Mesodermal cell (in vitro differentiated cells): ENCODE results near the gene SULT4A1.

Experiments used
- H3K27ac ChIP-seq: 2 replicates; pipeline ENCODE4 v1.7.0; 2013; ENCODE audit warnings: mild to moderate bottlenecking, low read depth, low read length, moderate library complexity; ENCODE audit not compliant: severe bottlenecking
- H3K36me3 ChIP-seq: 2 replicates; pipeline ENCODE4 v1.7.1; 2013; ENCODE audit warnings: mild to moderate bottlenecking, low read length, moderate library complexity; ENCODE audit not compliant: control insufficient read depth, insufficient read depth
- H3K4me1 ChIP-seq: one replicate; pipeline ENCODE4 v1.7.1; 2013; ENCODE audit warnings: mild to moderate bottlenecking, low read length; ENCODE audit not compliant: insufficient read depth, control insufficient read depth, poor library complexity, severe bottlenecking
- H3K4me3 ChIP-seq: 2 replicates; pipeline ENCODE4 v1.7.0; 2013; ENCODE audit warnings: low read length, control low read depth, mild to moderate bottlenecking; ENCODE audit not compliant: insufficient read depth, poor library complexity, severe bottlenecking; ENCODE audit errors: extremely low read depth
- H3K9me3 ChIP-seq: 2 replicates; pipeline ENCODE4 v1.7.1; 2013; ENCODE audit warnings: mild to moderate bottlenecking, low read length, moderate library complexity; ENCODE audit not compliant: control insufficient read depth
- whole genome bisulfite sequencing, 2 experiments: methylation state at CpG; one replicate each; pipeline ENCODE4 v1.1.5; 2013; ENCODE audit warnings: missing lambda C conversion rate in 2 of 2; ENCODE audit not compliant: insufficient coverage in 2 of 2; 5-methylcytosine and 5-hydroxymethylcytosine counted together

The SULT4A1 gene

DNA sequence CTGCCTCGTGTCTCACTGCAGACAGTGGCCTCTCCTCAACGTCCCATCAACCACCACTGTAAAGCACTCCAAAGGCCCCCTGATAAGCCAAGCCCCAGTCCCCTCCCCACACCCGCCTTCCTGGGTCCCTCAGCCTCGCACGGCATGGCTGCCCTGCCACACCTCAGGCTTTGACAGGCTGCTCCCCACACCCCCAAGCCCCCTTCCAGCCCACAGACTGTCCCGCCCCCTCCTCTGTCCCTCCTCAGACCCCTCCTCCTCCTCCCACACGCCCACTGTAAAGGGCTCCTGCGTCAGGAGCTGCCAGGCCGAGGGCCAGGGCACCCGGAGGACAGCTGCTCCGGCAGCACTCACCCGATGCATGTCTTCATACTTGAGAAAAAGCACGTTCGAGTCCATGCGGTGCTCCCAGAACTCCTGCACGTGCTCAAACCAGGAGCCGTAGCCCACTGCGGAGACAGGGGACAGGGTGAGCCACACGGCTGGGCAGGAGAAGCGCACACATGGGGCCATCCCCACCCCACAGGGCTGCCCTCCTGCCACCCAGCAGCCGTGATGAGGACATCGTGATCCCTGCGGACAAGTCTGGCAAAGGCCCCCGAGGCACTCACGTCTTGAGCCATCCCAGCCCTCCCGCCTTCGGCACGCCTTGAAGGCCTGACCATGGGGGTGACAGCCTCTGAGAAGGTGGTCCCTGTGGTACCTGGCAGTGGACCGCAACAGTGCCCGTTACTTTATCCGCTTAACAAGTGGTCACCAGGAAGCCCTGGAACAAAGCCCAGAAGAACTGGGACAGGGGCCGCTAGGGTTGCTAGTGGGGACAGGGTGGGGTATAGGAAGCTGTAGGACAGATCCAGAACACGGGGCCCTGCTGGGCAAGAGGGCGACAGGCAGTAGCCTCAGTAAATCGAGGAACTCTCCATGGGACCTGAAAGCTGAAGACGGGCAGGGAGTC, 28.8 kb downstream of the SULT4A1 start:
- H3K4me3 ChIP-seq, result no peak overlapping the region
- WGBS, 2 experiments, result 93% methylated on average over 25 to 36 of the region's 36 CpGs
- H3K9me3 ChIP-seq, result no peaks in the 10 kb centered on the region
- peaks cover 8% of the 10 kb centered on the region for H3K36me3 ChIP-seq
- no peaks in the 10 kb centered on the region for H3K4me1 ChIP-seq
- H3K27ac ChIP-seq, result no peak overlapping the region

DNA sequence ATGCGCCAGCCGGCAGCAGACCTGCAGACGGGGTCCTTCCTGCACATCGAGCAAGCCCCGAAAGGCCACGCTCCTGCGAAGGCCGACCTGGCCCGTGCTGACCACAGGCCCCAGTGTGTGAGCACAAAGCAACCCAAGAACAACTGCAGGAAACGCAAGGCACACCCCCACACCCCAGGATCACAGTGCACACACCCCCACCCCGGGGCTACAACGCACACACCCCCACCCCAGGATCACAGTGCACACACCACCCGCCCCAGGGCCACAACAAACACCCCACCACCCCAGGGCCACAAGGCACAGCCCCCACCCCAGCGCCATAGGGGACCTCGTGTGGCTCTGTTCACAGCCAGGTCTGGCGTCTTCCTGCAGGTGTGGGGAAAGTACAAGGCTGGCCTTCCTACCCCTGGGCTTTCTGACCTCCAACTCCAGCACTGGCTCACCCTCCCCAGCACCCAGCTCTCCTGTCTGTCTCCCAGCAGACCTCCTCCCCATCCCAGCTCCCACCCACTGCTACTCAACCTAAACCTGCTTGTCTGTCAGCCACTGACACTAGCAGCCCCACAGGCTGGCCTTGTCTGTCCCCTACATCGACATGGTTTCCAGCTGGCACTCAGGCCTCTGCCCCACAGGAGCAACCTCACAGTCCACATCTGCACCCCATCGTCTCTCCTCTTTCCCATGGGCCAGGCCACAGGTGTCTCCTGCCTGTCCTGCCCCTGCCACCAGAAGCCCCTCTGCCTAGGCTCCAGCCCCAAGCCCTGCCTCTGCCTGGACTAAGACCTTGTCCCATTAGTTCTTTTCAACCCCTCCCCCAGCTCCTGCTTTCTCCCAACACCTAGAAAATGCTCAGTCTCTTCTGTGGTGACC, 29.7 kb downstream of the SULT4A1 start:
- Histone ChIP-seq H3K36me3 (peaks cover 8% of the 10 kb centered on the region), H3K27ac (no peak overlapping the region), H3K9me3 (no peaks in the 10 kb centered on the region), H3K4me1 (no peaks in the 10 kb centered on the region), H3K4me3 (no peak overlapping the region)
- 96% methylated on average over 6 to 15 of the region's 18 CpGs for WGBS, 2 experiments

DNA sequence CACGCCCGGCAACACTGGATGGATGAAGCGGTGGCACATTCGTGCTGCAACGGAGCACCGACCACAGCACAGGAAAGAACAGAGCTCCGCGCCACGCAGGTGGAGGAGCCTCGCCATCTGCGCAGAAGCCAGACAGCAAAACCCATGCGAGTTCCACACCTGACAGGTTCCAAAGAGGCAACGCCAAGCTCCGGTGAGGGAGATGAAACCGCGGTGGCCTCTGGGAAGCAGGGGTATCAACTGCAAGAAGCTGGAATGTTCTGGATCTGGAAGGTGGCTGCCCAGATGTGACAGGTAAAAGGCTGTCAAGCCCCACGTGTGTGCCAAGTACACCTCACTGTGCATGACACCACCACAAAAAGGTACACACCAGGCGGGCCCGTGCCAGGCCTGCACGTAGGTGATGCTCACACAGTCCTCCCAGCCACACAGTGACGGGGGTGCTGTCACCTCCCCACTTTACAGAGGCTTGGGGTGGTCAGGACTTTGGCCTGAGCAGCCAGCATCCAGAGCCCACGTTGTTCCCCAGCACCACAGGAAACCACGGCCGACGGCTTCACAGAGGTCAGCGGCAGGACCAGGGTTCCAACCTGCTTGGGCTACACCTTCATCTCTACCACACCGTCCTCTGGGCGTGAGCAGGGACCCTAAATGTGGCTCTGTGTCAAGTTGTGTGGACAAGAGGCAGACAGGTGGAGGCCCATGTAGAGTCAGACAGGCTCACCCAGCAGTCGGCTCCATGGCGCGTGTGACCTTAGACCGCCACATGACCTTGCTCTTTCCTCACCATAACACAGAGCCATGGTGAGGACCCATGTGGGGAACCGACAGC, 30.5 kb downstream of the SULT4A1 start:
- WGBS, 2 experiments, result 94 to 96% methylated on average over 27 to 29 of the region's 33 CpGs
- Histone ChIP-seq H3K4me3 (no peak overlapping the region), H3K4me1 (peaks cover 2% of the 10 kb centered on the region)

DNA sequence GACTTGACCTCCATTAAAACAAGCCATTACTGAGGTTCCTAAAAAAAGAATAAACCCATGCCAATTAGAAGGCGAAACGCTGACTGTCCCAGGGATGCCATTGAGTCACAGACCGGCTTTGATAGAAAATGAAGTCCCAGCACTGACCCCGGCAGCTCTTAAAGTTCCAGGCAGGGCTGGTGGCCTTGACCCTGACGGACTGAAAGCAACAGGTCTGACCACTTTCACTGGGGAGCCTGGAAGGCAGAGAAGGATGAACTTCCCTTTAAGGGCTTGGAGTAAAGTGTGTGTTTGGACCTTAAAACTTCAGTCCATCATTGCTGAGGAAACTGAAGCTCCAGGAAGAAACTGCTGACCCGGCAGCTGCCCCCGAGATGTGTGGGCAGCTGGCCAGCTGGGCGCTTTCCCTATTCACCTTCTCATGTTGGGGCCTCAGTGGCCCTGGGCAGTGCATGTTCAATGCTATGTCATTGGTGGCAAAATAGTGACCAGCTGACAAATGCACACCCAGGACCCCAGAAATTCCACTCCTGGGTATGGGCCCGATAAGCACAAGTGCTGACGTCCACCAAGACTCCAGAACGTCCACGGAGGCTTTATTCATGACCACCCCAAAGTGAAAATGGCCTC, 31.3 kb downstream of the SULT4A1 start:
- no peaks in the 10 kb centered on the region for H3K9me3 ChIP-seq
- peaks cover 8% of the 10 kb centered on the region for H3K36me3 ChIP-seq
- peaks cover 4% of the 10 kb centered on the region for H3K4me1 ChIP-seq
- 93 to 97% methylated on average over 10 to 12 of the region's 12 CpGs for WGBS, 2 experiments
- no peak overlapping the region for H3K27ac ChIP-seq
- no peak overlapping the region for H3K4me3 ChIP-seq

More for the DNA sequence above, 30.5 kb downstream of the SULT4A1 start:
- peaks cover 8% of the 10 kb centered on the region for H3K36me3 ChIP-seq
- no peak overlapping the region for H3K27ac ChIP-seq
- H3K9me3 ChIP-seq, result no peaks in the 10 kb centered on the region

DNA sequence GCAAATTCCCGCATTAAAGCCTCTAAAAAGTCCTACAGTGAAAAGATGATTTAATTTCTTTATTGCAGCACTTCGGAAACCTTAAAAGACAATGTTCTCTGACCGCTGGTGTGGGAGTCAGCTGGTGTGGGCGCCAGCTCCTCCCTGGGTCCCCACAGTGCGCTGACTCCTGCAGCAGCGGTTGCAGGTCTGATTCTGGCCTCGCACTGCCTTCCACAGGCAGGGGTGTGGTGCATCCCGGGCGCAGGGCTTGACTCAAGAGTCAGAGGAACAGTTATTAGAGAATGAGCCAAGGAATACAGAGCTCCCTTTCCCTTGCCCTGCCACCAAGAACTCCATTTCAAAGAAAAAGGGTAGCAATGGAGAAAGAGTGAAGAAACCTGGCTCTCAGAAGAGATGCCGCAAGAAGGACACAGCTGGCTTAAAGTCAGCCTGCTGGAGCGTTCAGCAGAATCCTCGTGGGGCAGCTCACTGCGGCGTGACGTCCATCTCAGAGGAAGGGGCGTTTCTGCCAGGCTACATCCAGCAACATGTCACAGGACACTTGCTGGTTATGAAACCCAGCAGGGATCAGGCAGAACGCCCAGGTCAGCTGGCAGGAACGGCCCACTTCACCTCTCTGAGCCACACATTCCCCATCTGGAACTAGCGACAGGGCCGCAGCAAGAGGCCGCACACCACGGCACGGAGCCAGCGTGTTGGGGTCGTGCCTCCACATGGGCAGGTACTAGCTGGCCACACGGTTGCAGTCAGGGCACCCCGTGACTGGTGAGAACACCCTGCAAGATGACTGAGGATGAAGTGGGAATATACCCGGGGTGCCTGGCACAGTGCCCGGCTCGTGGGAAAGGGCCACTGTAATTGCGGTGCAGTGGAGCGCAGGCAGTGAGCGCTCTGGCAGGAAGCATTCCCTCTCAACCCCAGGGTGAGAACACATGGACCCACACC, 32.1 kb downstream of the SULT4A1 start:
- 83 to 95% methylated on average over 31 of the region's 33 CpGs for WGBS, 2 experiments
- no peak overlapping the region for H3K27ac ChIP-seq
- H3K4me3 ChIP-seq, result no peak overlapping the region
- peaks cover 8% of the 10 kb centered on the region for H3K36me3 ChIP-seq
- peaks cover 4% of the 10 kb centered on the region for H3K4me1 ChIP-seq
- no peaks in the 10 kb centered on the region for H3K9me3 ChIP-seq

DNA sequence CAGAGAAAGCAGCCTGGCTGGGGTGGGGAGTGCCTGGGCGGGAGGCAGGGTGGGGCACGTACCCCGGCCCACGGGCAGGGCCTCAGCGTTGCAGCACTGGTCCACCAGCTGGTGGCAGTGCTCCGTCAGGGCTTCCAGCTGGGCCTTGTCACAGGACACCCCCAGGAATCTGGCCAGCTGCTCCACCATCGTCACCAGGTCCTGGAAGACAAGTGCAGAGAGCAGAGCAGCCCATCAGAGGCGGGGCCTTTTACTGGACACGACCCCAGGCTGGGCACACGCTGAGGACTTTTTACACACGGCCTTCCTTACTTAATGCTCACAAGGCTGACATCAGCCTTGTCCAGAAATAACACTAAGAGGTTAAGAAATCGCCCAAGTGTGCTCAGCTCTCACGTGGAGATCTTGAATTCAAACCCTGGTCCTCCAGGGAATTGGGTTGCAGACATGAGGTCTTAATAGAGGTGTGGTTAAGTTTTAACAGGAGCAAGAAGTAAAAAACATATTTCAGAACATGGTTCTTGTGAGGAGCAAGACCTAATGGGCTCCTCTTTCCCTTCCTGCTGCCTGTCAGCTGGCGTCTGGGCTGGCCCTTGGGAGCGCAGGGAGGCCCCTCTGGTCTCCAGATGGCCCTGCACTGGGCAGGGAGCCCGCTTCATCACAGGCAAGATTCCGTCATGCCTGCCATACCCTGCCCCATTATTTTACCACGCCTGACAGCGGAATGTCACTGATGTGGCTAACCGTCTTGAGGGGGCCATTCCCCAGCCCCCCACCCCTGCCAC, 33.1 kb downstream of the SULT4A1 start:
- H3K9me3 ChIP-seq, result no peaks in the 10 kb centered on the region
- 78 to 86% methylated on average over 19 of the region's 20 CpGs for WGBS, 2 experiments
- H3K4me1 ChIP-seq, result peaks cover 4% of the 10 kb centered on the region
- no peak overlapping the region for H3K4me3 ChIP-seq
- H3K36me3 ChIP-seq, result peaks cover 8% of the 10 kb centered on the region
- no peak overlapping the region for H3K27ac ChIP-seq

DNA sequence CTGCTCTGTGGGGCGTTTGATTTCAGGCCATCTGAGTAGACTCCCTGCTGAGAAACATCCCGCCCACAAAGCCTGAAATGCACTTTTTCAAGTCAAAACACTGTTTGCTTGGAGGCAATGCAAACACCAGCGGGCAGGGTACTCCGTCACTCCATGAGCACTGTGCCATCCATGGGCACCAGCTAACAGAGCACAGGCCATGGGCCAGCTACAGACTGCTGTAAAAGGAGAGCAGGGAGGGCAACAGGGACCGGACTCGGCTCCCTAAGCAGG, 33.7 kb downstream of the SULT4A1 start:
- WGBS, 2 experiments, result 85 to 96% methylated on average over 4 to 6 of the region's 6 CpGs
- Histone ChIP-seq H3K4me3 (no peak overlapping the region), H3K4me1 (peaks cover 4% of the 10 kb centered on the region), H3K27ac (no peak overlapping the region), H3K36me3 (peaks cover 8% of the 10 kb centered on the region), H3K9me3 (no peaks in the 10 kb centered on the region)

DNA sequence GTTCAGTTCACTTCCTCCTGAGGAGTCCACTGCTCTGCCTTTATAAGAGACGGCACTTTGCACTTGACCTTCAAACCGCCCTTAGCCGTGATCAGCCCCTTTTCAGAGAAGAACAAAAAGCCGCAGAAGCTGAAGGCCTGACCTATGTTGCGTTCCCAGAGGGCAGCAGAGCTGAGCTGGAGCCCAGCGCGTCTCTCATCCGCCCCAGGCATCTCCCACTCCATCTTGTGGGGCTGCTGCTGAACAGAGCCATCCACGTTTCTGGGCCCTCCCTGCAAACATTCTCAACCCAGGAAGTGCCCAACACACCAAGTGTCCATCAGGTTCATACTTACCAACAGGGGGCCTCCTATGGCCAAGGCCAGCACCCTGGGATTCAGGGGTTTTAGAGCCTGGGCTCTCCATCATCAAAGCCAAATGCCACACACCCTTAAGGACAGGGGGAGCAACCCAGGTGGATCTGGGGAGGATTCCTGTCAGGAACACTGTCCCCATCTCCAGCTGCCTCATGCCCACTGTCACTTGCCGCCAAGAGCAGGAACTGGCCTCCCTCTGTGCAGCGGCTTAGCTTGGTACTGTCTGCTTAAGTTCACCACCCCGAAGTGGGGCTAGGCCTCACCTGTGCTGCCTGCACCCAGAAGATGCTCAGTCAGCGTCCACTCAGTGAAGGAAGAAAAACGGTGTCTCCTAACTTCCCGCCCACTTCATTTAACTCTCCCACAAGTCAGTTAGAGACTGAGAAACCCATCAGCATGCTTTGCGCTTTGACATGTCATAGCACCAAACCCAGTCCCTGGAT, 34.2 kb downstream of the SULT4A1 start:
- 91 to 97% methylated on average over 14 to 16 of the region's 16 CpGs for WGBS, 2 experiments
- peaks cover 4% of the 10 kb centered on the region for H3K4me1 ChIP-seq
- H3K4me3 ChIP-seq, result no peak overlapping the region
- no peak overlapping the region for H3K27ac ChIP-seq
- peaks cover 8% of the 10 kb centered on the region for H3K36me3 ChIP-seq
- H3K9me3 ChIP-seq, result no peaks in the 10 kb centered on the region
